Measurements from ENCODE around the gene HSD17B3. TPM values are rescaled to one million over a fixed set of nuclear protein-coding genes. Genes with fewer than 3 reads are reported as not detected.
"Not testable (repeated sequence)": the region's sequence is repeated elsewhere in the genome, so short reads cannot be mapped to it uniquely, and the experiment has no call there.

The HSD17B3 gene
- polyA plus RNA-seq, 3 donors = 0.49 to 1.2 (median 0.86) TPM

DNA sequence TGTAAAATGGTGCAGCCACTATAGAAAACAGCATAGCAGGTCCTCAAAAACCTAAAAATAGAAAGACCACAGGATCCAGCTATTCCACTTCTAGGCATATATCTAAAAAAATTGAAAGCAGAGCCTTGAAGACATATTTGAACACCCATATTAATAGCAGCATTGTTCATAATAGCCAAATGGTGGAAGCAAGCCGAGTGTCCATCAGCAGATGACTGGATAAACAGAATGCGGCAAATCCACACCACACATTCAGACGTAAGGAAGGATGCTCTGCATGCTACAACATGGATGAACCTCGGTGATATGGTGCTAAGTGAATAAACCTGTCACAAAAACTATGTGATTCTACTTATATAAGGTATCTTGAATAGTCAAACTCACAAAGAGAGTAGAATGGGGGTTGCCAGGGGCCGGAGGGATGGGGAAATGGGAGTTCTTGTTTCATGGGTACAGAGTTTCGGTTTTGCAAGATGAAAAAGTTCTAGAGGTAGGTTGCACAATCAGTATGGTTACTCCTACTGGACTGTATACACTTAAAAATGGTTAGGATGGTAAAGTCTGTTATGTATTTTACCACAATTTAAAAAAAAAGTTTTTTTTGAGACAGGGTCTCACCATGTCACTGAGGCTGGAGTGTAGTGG lies 17.1 kb upstream of the HSD17B3 start:
- DNase-seq (ENCODE audit: extremely low read depth in 1 of 11, low read depth in 9 of 11, low spot score in 4 of 11) = no peak

DNA sequence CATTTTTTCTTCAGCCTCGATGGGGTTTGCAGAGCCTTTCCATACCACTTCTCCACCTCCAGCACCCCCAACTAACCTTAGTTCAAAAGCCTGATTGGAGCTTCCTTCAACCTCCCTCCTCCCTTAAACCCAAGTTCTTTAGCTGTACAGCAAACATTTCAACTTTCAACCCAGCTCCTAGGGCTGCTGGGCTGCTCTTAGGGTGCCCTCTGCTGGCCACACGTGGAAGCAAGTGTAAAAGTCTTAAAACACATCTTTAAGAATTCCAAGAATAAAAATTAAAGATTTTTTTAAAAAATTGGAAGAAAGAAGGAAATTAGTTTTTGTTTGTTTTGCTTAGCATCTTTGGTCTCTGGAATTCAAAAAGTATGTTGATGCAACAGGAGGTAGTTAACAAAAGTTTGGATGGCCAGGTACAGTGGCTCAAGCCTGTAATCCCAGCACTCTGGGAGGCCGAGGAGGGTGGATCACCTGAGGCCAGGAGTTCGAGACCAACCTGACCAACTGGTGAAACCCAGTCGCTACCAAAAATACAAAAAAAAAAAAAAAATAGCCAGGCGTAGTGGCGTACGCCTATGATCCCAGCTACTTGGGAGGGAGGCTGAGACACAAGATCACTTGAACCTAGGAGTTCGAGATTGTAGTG lies 15.5 kb upstream of the HSD17B3 start:
- peak; percentile 35 to 60 (median 51) for DNase-seq (ENCODE audit: extremely low read depth in 1 of 11, low read depth in 9 of 11, low spot score in 4 of 11)

- DNase-seq (ENCODE audit: extremely low read depth in 1 of 11, low read depth in 9 of 11, low spot score in 4 of 11) = no peak
Measured at GRCh38 chr9:96309850-96310249, 7.9 kb upstream of the HSD17B3 start.

GRCh38 chr9:96306958-96307357 lies 5.0 kb upstream of the HSD17B3 start:
- not testable (repeated sequence) for DNase-seq (ENCODE audit: extremely low read depth in 1 of 11, low read depth in 9 of 11, low spot score in 4 of 11)

GRCh38 chr9:96305171-96305570 lies 3.2 kb upstream of the HSD17B3 start:
- no peak for DNase-seq (ENCODE audit: extremely low read depth in 1 of 11, low read depth in 9 of 11, low spot score in 4 of 11)

DNA sequence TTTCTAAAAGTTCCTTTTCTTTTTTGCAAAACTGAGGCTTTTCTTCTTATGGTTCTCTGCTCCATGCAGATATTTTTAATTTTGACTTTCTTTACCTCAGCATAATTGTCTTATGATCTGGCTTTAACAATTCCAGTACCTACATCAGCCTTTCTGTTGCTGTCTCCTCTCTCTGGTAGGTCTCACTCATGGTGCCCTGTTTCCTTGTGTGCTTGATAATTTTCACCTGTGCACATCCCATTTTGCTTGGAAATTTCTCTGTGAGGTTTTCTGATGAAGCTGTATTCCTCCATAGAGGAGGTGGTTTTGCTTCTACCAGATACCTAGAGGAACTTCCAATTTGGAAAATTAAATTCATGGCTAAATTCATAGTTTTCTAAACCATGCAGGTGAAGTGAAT lies 2.3 kb upstream of the HSD17B3 start:
- no peak for DNase-seq (ENCODE audit: extremely low read depth in 1 of 11, low read depth in 9 of 11, low spot score in 4 of 11)

GRCh38 chr9:96299823-96300222 lies 2.2 kb downstream of the HSD17B3 start:
- DNase-seq (ENCODE audit: extremely low read depth in 1 of 11, low read depth in 9 of 11, low spot score in 4 of 11) = no peak

DNA sequence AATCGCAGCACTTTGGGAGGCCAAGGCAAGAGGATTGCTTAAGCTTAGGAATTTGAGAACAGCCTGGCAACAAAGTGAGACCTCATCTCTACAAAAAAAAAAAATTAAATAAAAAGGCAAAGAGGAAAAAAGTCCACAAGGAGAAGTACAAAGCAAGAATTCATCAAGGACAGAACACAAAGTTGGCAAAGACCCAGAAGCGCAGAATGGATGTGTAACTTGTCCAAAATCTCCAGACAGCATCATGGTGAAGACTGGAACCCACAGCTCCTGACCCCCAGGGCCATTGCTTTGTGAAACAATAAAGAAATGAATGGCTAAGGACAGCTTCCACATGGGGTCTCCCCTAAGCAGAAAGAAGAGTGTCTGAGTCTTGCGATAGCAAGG lies 7.8 kb downstream of the HSD17B3 start:
- no peak for DNase-seq (ENCODE audit: extremely low read depth in 1 of 11, low read depth in 9 of 11, low spot score in 4 of 11)

DNA sequence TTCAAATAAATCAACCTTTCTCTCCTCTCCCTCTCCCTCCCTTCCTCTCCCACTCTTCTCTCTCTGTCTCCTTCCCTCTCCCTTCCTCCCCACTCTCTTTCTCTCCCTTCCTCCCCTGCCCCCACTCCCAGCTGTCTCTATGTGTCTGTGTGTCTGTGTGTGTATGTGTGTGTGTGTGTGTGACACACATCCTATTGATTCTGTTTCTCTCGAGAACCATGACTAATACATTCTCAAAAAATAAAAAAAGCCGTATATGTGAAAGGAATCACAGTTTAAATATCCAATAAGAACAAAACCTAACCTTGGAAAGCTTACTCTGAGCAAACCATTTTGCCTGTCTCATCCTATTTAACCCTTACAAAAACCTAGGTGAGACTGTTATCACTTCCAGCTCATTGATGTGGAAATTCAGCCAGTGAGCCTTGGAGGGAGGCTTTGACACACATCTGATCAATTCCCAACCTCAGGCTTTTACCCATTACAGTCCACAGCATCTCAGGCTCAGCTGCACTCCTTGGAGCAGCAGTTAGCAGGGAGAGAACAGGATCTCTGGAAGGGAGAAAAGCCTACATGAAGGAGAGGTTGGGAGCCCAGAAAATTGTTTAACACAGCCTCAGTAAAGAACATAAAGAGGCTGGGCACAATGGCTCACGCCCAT lies 8.3 kb downstream of the HSD17B3 start:
- DNase-seq (ENCODE audit: extremely low read depth in 1 of 11, low read depth in 9 of 11, low spot score in 4 of 11) = no peak

GRCh38 chr9:96289392-96289791 lies 12.6 kb downstream of the HSD17B3 start:
- no peak for DNase-seq (ENCODE audit: extremely low read depth in 1 of 11, low read depth in 9 of 11, low spot score in 4 of 11)

GRCh38 chr9:96281641-96282040 lies 20.3 kb downstream of the HSD17B3 start:
- DNase-seq (ENCODE audit: extremely low read depth in 1 of 11, low read depth in 9 of 11, low spot score in 4 of 11) = no peak

DNA sequence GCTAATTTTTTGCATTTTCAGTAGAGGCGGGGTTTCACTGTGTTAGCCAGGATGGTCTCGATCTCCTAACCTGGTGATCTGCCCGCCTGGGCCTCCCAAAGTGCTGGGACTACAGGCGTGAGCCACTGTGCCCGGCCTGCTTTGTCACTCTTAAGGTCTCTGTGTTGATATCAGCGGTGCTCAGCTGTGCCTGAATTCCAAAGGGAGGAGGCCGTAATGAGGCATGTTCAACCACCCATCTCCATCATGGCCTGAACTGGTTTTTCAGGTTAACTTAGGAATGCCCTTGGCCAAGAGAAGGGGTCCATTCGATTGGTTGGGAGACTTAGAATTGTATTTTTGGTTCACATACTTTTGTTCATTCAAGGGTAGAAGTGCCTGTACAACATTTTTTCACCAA lies 22.0 kb downstream of the HSD17B3 start:
- DNase-seq (ENCODE audit: extremely low read depth in 1 of 11, low read depth in 9 of 11, low spot score in 4 of 11) = peak in 10 of 11 donors; percentile 16 to 78 (median 40)

- no peak for DNase-seq (ENCODE audit: extremely low read depth in 1 of 11, low read depth in 9 of 11, low spot score in 4 of 11)
Measured at GRCh38 chr9:96274939-96275338, 27.0 kb downstream of the HSD17B3 start.

DNA sequence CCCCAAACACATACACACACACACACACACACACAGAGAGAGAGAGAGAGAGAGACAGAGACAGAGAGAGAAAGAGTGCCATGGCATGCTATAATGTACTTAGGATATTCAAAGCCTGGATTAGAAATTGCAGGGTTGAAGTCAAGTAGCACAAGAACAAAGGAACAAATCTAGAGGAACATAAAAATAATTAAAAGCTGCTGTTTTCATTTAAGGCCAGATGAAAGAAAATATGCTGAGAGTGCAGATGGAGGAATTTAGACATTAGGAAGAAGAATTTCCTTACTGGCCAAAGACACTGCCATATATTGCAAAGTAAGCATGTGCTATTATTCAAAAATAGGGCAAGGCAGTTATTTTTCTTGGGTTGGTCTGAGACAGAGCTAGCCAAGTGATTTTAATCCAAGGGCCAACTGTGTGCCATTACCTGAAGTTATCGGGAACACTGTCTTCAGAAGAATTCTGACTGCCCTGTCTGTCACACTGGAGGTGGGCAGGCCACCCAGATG lies 31.7 kb downstream of the HSD17B3 start:
- DNase-seq (ENCODE audit: extremely low read depth in 1 of 11, low read depth in 9 of 11, low spot score in 4 of 11) = peak in 2 of 11 donors; percentile 3 to 4

DNA sequence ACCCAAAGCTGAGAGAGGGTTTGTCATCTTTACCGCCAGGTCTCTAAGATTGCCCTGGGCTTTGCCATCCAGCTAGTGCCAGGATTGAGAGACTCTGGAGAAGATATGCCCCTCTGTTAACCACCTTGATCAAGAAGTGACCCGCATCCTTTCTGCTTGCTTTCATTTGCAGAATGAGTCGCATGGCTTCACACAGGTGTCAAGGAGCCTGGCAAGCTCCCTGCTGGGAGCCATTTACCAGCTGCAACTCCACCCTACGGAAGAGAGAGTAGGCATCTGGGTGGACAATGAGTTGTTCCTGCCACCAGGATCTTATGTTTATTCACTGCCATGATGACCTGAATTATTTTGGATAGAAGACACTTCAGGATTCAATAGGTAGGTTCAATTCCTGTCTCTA lies 43.0 kb downstream of the HSD17B3 start:
- DNase-seq (ENCODE audit: extremely low read depth in 1 of 11, low read depth in 9 of 11, low spot score in 4 of 11) = no peak

DNA sequence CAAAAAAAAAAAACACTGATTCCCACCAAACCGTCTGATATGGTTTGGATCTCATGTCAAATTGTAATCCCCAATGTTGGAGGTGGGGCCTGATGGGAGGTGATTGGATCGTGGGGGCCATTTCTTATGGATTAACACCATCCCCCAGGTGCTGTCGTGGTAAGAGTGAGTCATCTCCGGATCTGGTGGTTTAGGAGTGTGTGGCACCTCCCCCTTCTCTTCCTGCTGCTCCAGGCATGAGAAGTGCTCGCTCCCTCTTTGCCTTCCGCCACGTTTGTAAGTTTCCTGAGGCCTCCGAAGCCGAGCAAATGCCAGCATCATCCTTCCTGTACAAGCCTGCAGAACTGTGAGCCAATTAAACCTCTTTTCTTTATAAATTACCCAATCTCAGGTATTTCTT lies 45.2 kb downstream of the HSD17B3 start:
- no peak for DNase-seq (ENCODE audit: extremely low read depth in 1 of 11, low read depth in 9 of 11, low spot score in 4 of 11)

- no peak for DNase-seq (ENCODE audit: extremely low read depth in 1 of 11, low read depth in 9 of 11, low spot score in 4 of 11)
Measured at GRCh38 chr9:96255698-96256097, 46.3 kb downstream of the HSD17B3 start.

GRCh38 chr9:96253059-96253696 lies 48.8 kb downstream of the HSD17B3 start:
- no peak for DNase-seq (ENCODE audit: extremely low read depth in 1 of 11, low read depth in 9 of 11, low spot score in 4 of 11)

- DNase-seq (ENCODE audit: extremely low read depth in 1 of 11, low read depth in 9 of 11, low spot score in 4 of 11) = no peak
Measured at GRCh38 chr9:96251451-96251850, 50.5 kb downstream of the HSD17B3 start.

DNA sequence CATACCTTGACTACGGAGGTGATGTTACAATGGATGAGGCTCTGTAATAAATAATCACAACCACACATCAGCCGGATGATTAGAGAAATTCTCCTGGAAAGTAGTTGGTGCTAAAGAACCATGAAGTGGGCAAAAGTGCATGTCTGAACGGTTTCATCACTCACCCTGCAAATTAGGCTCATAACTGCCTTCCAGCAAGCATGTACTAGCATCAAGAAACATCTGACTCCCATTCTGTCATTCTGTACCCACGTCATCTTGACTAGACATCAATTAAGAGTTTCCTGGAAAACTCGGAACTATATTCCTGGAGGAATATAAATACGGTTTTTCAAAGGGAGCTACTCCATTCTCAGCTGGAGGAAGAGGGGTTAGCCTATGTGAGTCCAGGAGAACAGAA lies 52.2 kb downstream of the HSD17B3 start:
- no peak for DNase-seq (ENCODE audit: extremely low read depth in 1 of 11, low read depth in 9 of 11, low spot score in 4 of 11)
